Astrocyte (in vitro differentiated cells and primary cell): ENCODE results near the gene SELENBP1. TPM values are rescaled to one million over a fixed set of nuclear protein-coding genes. Genes with fewer than 3 reads are reported as not detected.
"Not testable (repeated sequence)": the region's sequence is repeated elsewhere in the genome, so short reads cannot be mapped to it uniquely, and the experiment has no call there.

ENCODE experiments used
- DNase-seq: peaks from one replicate; pipeline ENCODE4 v3.0.0-alpha.2; 2010; ENCODE audit warnings: low read depth
- FAIRE-seq: peaks from 2 replicates; lab custom pipeline; 2011; peaks lifted over from hg19 to GRCh38; lab: Jason Lieb, UNC
- H2AFZ ChIP-seq: 2 replicates; pipeline ENCODE4 v1.6.0; 2012; ENCODE audit warnings: low read depth, low read length, inconsistent platforms
- H3K27ac ChIP-seq: 2 replicates; pipeline ENCODE4 v1.5.1; 2011; ENCODE audit warnings: low read depth, low read length, inconsistent platforms
- H3K27me3 ChIP-seq: 2 replicates; pipeline ENCODE4 v1.6.0; 2011; ENCODE audit warnings: low read length, inconsistent platforms; ENCODE audit not compliant: insufficient read depth
- H3K36me3 ChIP-seq: 2 replicates; pipeline ENCODE4 v1.5.1; 2011; ENCODE audit warnings: low read length, inconsistent platforms; ENCODE audit not compliant: insufficient read depth
- H3K4me1 ChIP-seq: 2 replicates; pipeline ENCODE4 v1.5.1; 2011; ENCODE audit warnings: low read length, inconsistent platforms; ENCODE audit not compliant: insufficient read depth
- H3K4me2 ChIP-seq: 2 replicates; pipeline ENCODE4 v1.6.0; 2012; ENCODE audit warnings: low read length, inconsistent platforms
- H3K4me3 ChIP-seq: 2 replicates; pipeline ENCODE4 v1.5.1; 2011; ENCODE audit warnings: low read depth, mild to moderate bottlenecking, low read length, inconsistent platforms; ENCODE audit not compliant: insufficient read depth
- H3K79me2 ChIP-seq: 2 replicates; pipeline ENCODE4 v1.6.0; 2012; ENCODE audit warnings: mild to moderate bottlenecking, low read length, inconsistent platforms; ENCODE audit not compliant: insufficient read depth
- H3K9ac ChIP-seq: 2 replicates; pipeline ENCODE4 v1.6.0; 2012; ENCODE audit warnings: mild to moderate bottlenecking, low read length, inconsistent platforms
- H3K9me3 ChIP-seq: 2 replicates; pipeline ENCODE4 v1.5.1; 2012; ENCODE audit warnings: low read depth, mild to moderate bottlenecking, low read length, inconsistent platforms; ENCODE audit not compliant: insufficient read depth
- H4K20me1 ChIP-seq: 2 replicates; pipeline ENCODE4 v1.6.0; 2012; ENCODE audit warnings: low read length, inconsistent platforms; ENCODE audit not compliant: insufficient read depth
- H3K27ac Mint-ChIP-seq: one replicate; pipeline ENCODE4 v1.8.0; 2021; ENCODE audit warnings: mild to moderate bottlenecking, mixed read lengths; ENCODE audit not compliant: unreplicated experiment
- H3K27me3 Mint-ChIP-seq: one replicate; pipeline ENCODE4 v1.8.0; 2021; ENCODE audit warnings: low read depth, mixed read lengths; ENCODE audit not compliant: unreplicated experiment
- H3K36me3 Mint-ChIP-seq: one replicate; pipeline ENCODE4 v1.8.0; 2021; ENCODE audit warnings: low read depth, mixed read lengths; ENCODE audit not compliant: unreplicated experiment
- H3K4me1 Mint-ChIP-seq: one replicate; pipeline ENCODE4 v1.8.0; 2021; ENCODE audit warnings: low read depth, mixed read lengths; ENCODE audit not compliant: unreplicated experiment
- H3K4me3 Mint-ChIP-seq: one replicate; pipeline ENCODE4 v1.8.0; 2021; ENCODE audit warnings: mild to moderate bottlenecking, moderate library complexity, mixed read lengths; ENCODE audit not compliant: unreplicated experiment
- H3K9me3 Mint-ChIP-seq: one replicate; pipeline ENCODE4 v1.8.0; 2021; ENCODE audit warnings: mild to moderate bottlenecking, mixed read lengths; ENCODE audit not compliant: unreplicated experiment
- EZH2 ChIP-seq: IDR thresholded peaks from 2 replicates; pipeline ENCODE4 v1.6.1; 2012; ENCODE audit warnings: mild to moderate bottlenecking, low read length, inconsistent platforms; ENCODE audit not compliant: insufficient read depth
- total RNA-seq: library from RNA; stranded (reverse); gene quantifications from 2 replicates; pipeline ENCODE4 v1.2.1, GENCODE V29; 2021
- TF ChIP-seq, protein P1 (sequence below): IDR thresholded peaks from 2 replicates; pipeline ENCODE4 v1.5.1; 2011; ENCODE audit warnings: low read depth, mild to moderate bottlenecking, inconsistent platforms, low read length, moderate library complexity; ENCODE audit not compliant: insufficient read depth

SELENBP1 gene
- total RNA-seq, 1 donor from 2014 or later, result 7.3 TPM

DNA sequence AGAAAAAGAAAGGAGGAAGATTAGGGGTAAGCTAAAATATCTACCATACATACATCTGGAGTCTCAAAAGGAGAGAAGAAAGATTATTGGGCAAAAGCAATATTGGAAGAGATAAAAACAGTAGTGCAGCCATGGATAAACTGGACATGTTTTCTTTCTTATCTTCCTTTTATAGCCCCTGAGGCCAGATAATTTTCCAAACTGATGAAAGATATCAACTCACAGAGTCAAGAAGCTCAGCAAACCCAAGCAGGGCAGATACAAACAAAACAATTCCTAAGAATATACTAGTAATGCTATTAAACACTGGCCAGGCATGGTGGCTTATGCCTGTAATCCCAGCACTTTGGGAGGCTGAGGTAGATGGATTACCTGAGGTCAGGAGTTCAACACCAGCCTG lies 21.1 kb upstream of the SELENBP1 start:
- no peak overlapping the region for H3K27ac Mint-ChIP-seq
- peaks cover 5% of the 10 kb centered on the region for H3K9me3 Mint-ChIP-seq
- Histone ChIP-seq H3K79me2 (no peaks in the 10 kb centered on the region), H3K4me1 (no peaks in the 10 kb centered on the region), H3K27ac (no peak overlapping the region), H3K27me3 (peaks cover 4% of the 10 kb centered on the region), H3K9me3 (no peaks in the 10 kb centered on the region), H4K20me1 (no peaks in the 10 kb centered on the region), H3K9ac (no peak overlapping the region), H2AFZ (no peak overlapping the region), H3K36me3 (no peaks in the 10 kb centered on the region), H3K4me3 (no peak overlapping the region), H3K4me2 (no peak overlapping the region)
- DNase-seq (no peak), FAIRE-seq (no peak)
- H3K36me3 Mint-ChIP-seq, result peaks cover 1% of the 10 kb centered on the region
- TF ChIP-seq, protein P1, sequence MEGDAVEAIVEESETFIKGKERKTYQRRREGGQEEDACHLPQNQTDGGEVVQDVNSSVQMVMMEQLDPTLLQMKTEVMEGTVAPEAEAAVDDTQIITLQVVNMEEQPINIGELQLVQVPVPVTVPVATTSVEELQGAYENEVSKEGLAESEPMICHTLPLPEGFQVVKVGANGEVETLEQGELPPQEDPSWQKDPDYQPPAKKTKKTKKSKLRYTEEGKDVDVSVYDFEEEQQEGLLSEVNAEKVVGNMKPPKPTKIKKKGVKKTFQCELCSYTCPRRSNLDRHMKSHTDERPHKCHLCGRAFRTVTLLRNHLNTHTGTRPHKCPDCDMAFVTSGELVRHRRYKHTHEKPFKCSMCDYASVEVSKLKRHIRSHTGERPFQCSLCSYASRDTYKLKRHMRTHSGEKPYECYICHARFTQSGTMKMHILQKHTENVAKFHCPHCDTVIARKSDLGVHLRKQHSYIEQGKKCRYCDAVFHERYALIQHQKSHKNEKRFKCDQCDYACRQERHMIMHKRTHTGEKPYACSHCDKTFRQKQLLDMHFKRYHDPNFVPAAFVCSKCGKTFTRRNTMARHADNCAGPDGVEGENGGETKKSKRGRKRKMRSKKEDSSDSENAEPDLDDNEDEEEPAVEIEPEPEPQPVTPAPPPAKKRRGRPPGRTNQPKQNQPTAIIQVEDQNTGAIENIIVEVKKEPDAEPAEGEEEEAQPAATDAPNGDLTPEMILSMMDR, result no peak
- no peak for TF ChIP-seq EZH2
- H3K4me3 Mint-ChIP-seq, result no peak overlapping the region
- no peaks in the 10 kb centered on the region for H3K4me1 Mint-ChIP-seq
- no peaks in the 10 kb centered on the region for H3K27me3 Mint-ChIP-seq

DNA sequence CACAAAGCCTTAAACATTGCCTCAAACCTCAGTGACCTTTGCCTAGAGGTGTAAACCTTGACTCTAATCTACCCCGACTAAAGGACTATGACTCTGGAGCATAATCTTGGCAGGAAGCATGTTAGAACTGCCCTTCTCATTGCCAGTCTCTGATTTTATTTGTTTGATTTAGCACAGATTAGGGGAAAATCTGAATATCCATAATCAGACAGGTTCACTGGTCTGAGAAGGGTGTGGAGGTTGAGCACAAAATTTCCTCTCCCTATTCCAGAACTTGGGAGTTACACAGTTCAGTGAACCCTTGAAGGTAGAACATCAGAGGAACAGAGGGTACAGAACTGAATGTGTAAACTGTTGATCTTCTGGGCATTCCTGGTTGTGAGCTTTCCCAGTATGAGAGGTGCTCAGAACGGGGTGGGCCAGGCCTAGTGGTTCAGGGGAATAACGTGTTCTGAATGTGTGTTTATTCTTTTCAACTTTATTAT lies 18.6 kb upstream of the SELENBP1 start:
- no peaks in the 10 kb centered on the region for H3K4me1 Mint-ChIP-seq
- no peak overlapping the region for H3K27ac Mint-ChIP-seq
- H3K4me3 ChIP-seq, result no peak overlapping the region
- no peak overlapping the region for H3K4me2 ChIP-seq
- TF ChIP-seq EZH2, result no peak
- TF ChIP-seq, protein P1, result no peak
- no peak overlapping the region for H3K27ac ChIP-seq
- no peak overlapping the region for H2AFZ ChIP-seq
- FAIRE-seq (no peak), DNase-seq (no peak)
- no peaks in the 10 kb centered on the region for H3K36me3 ChIP-seq
- peaks cover 4% of the 10 kb centered on the region for H3K27me3 ChIP-seq
- H3K9me3 ChIP-seq, result no peaks in the 10 kb centered on the region
- no peaks in the 10 kb centered on the region for H3K4me1 ChIP-seq
- H3K9me3 Mint-ChIP-seq, result peaks cover 5% of the 10 kb centered on the region
- no peak overlapping the region for H3K9ac ChIP-seq
- no peaks in the 10 kb centered on the region for H3K79me2 ChIP-seq
- no peaks in the 10 kb centered on the region for H3K27me3 Mint-ChIP-seq
- H4K20me1 ChIP-seq, result no peaks in the 10 kb centered on the region
- H3K4me3 Mint-ChIP-seq, result no peak overlapping the region
- H3K36me3 Mint-ChIP-seq, result peaks cover 1% of the 10 kb centered on the region

- not testable (repeated sequence) for H3K4me3 ChIP-seq, FAIRE-seq, H3K27ac Mint-ChIP-seq, DNase-seq, H3K36me3 ChIP-seq, H3K9me3 Mint-ChIP-seq, H3K9ac ChIP-seq, H3K27me3 ChIP-seq, H3K4me1 Mint-ChIP-seq, H3K27ac ChIP-seq, H4K20me1 ChIP-seq, H3K9me3 ChIP-seq, H3K4me1 ChIP-seq, H3K36me3 Mint-ChIP-seq, H3K4me3 Mint-ChIP-seq, H3K27me3 Mint-ChIP-seq, H3K79me2 ChIP-seq, H3K4me2 ChIP-seq, H2AFZ ChIP-seq
Measured at GRCh38 chr1:151390221-151391078, 17.9 kb upstream of the SELENBP1 start.
